Smooth muscle cell (in vitro differentiated cells): ENCODE measurements around the gene RCOR2. TPM values are rescaled to one million over a fixed set of nuclear protein-coding genes. Genes with fewer than 3 reads are reported as not detected.

ENCODE experiments used
- DNase-seq: peaks from one replicate; lab custom pipeline; 2025; ENCODE audit not compliant: unreplicated experiment; lab: John Stamatoyannopoulos, UW
- H2AFZ ChIP-seq: fragments of 200-600 bp; sonication (generic); 2 replicates; pipeline ENCODE4 v1.6.0; 2016; ENCODE audit warnings: antibody characterized with exemption, low read depth, mild to moderate bottlenecking
- H3F3A ChIP-seq: fragments of 200-600 bp; sonication (generic); 2 replicates; pipeline ENCODE4 v1.6.0; 2017; ENCODE audit warnings: antibody characterized with exemption, low read depth
- H3K27ac ChIP-seq: fragments of 200-600 bp; sonication (generic); 2 replicates; pipeline ENCODE4 v1.5.1; 2016; ENCODE audit warnings: low read depth, mild to moderate bottlenecking
- H3K27me3 ChIP-seq: fragments of 200-600 bp; sonication (generic); 2 replicates; pipeline ENCODE4 v1.6.1; 2016; ENCODE audit warnings: low read depth, mild to moderate bottlenecking
- H3K36me3 ChIP-seq: fragments of 200-600 bp; sonication (generic); 2 replicates; pipeline ENCODE4 v1.5.1; 2016; ENCODE audit warnings: low read depth
- H3K4me1 ChIP-seq: fragments of 200-600 bp; sonication (generic); 2 replicates; pipeline ENCODE4 v1.5.1; 2016; ENCODE audit warnings: low read depth
- H3K4me2 ChIP-seq: fragments of 200-600 bp; sonication (generic); 2 replicates; pipeline ENCODE4 v1.6.0; 2016; ENCODE audit warnings: mild to moderate bottlenecking
- H3K4me3 ChIP-seq: fragments of 200-600 bp; sonication (generic); 2 replicates; pipeline ENCODE4 v1.5.1; 2016; ENCODE audit warnings: mild to moderate bottlenecking
- H3K79me2 ChIP-seq: fragments of 200-600 bp; sonication (generic); 2 replicates; pipeline ENCODE4 v1.6.0; 2016; ENCODE audit warnings: low read depth, mild to moderate bottlenecking
- H3K9ac ChIP-seq: fragments of 200-600 bp; sonication (generic); 2 replicates; pipeline ENCODE4 v1.6.0; 2016; ENCODE audit warnings: low read depth
- H3K9me3 ChIP-seq: fragments of 200-600 bp; sonication (generic); replicated peaks from 2 replicates; pipeline ENCODE4 v1.5.1; 2016; ENCODE audit warnings: low read depth
- H4K20me1 ChIP-seq: fragments of 200-600 bp; sonication (generic); 2 replicates; pipeline ENCODE4 v1.6.0; 2016; ENCODE audit warnings: low read depth
- CTCF ChIP-seq: fragments of 200-600 bp; sonication (generic); IDR thresholded peaks from 2 replicates; pipeline ENCODE4 v1.5.1; 2017; ENCODE audit warnings: borderline replicate concordance, mild to moderate bottlenecking, antibody characterized with exemption; ENCODE audit not compliant: insufficient read depth, poor library complexity, severe bottlenecking
- WGBS: methylation state at CpG from one replicate; pipeline ENCODE4 v1.1.7; 2016; ENCODE audit warnings: low lambda C conversion rate; 5-methylcytosine and 5-hydroxymethylcytosine counted together
- polyA plus RNA-seq: library from polyadenylated mRNA; unstranded; fragments of >200 nt; fragmentation: Nextera tagmentation; extraction: Ambion mirVana; gene quantifications from 2 replicates; pipeline ENCODE4 v1.2.1, GENCODE V29; 2016
- total RNA-seq: library from RNA; depleted of rRNA; stranded (reverse); fragments of >200 nt; gene quantifications from 2 replicates; pipeline ENCODE4 v1.2.3, GENCODE V29; 2014

The RCOR2 gene
- total and polyA plus RNA-seq, 2 experiments from 2014 or later: 8.5 to 8.7 TPM

- H4K20me1 ChIP-seq: peaks cover 14% of the 10 kb centered on the region
- H2AFZ ChIP-seq: peak overlapping the region; percentile 16
- H3K9ac ChIP-seq: no peak overlapping the region
- DNase-seq: no peak
- H3K79me2 ChIP-seq: no peaks in the 10 kb centered on the region
- no peaks in the 10 kb centered on the region for H3F3A ChIP-seq
- no peaks in the 10 kb centered on the region for H3K9me3 ChIP-seq
- WGBS: 19% methylated on average over 25 of the region's 41 CpGs
- peak overlapping the region; percentile 27 for H3K4me3 ChIP-seq
- H3K4me1 ChIP-seq: peaks cover 44% of the 10 kb centered on the region
- H3K27me3 ChIP-seq: no peaks in the 10 kb centered on the region
- H3K4me2 ChIP-seq: peak overlapping the region; percentile 99
- peak overlapping the region; percentile 29 for H3K27ac ChIP-seq
- H3K36me3 ChIP-seq: no peaks in the 10 kb centered on the region
- no peak for TF ChIP-seq CTCF
Observed at GRCh38 chr11:63919267-63920125, 2.5 kb upstream of the RCOR2 start.

- 36% methylated on average over 7 of the region's 9 CpGs for WGBS
- Histone ChIP-seq H3K9ac (no peak overlapping the region), H4K20me1 (peaks cover 16% of the 10 kb centered on the region), H3K4me2 (peak overlapping the region; percentile 99), H3K79me2 (no peaks in the 10 kb centered on the region), H3K36me3 (no peaks in the 10 kb centered on the region), H3K4me3 (no peak overlapping the region), H3K27ac (peak overlapping the region; percentile 36), H3K9me3 (no peaks in the 10 kb centered on the region), H3K27me3 (no peaks in the 10 kb centered on the region), H2AFZ (no peak overlapping the region), H3K4me1 (peaks cover 44% of the 10 kb centered on the region), H3F3A (no peaks in the 10 kb centered on the region)
- no peak for DNase-seq
- no peak for TF ChIP-seq CTCF
Observed at GRCh38 chr11:63918507-63919191, 1.7 kb upstream of the RCOR2 start.

- Histone ChIP-seq H3K9me3 (no peaks in the 10 kb centered on the region), H4K20me1 (peaks cover 16% of the 10 kb centered on the region), H3K27me3 (no peaks in the 10 kb centered on the region), H3K4me3 (peak overlapping the region; percentile 67), H3K27ac (peak overlapping the region; percentile 36), H3K4me1 (peaks cover 44% of the 10 kb centered on the region), H3K79me2 (no peaks in the 10 kb centered on the region), H3K4me2 (peak overlapping the region; percentile 99), H3K36me3 (no peaks in the 10 kb centered on the region), H3F3A (no peaks in the 10 kb centered on the region), H3K9ac (peak overlapping the region; percentile 3), H2AFZ (no peak overlapping the region)
- DNase-seq: peak; percentile 55
- TF ChIP-seq CTCF: no peak
- WGBS: 5% methylated on average over 32 of the region's 50 CpGs
Observed at GRCh38 chr11:63917692-63918506, 935 bp upstream of the RCOR2 start.
